Measurements from ENCODE around the gene TAF10.

TAF10 gene

GRCh38 chr11:6628526-6628925, 16.5 kb upstream of the TAF10 start:
- POLR2A ChIA-PET = interaction anchor here (1.0 kb wide), 1 partner anchor 10 kb away, joined by 3 read pairs; no protein-coding TSS in a partner anchor
- CTCF ChIA-PET = no interaction called here
- TF ChIP-seq FOXK2 (IDR thresholded peaks at IDR 0.05) (no peak), LEF1 (IDR thresholded peaks at IDR 0.05; ENCODE audit: borderline replicate concordance) (no peak), SUZ12 (IDR thresholded peaks at IDR 0.05) (no peak), ZNF384 (IDR thresholded peaks at IDR 0.05) (no peak), CTBP1 (IDR thresholded peaks at IDR 0.05; ENCODE audit: borderline replicate concordance) (no peak), NFRKB (IDR thresholded peaks at IDR 0.05) (no peak), BHLHE40 (IDR thresholded peaks at IDR 0.05; ENCODE audit: borderline replicate concordance) (no peak), PKNOX1 (IDR thresholded peaks at IDR 0.05) (no peak), SP1 (IDR thresholded peaks at IDR 0.05) (no peak)
- no peak for DNase-seq (ENCODE audit: extremely low spot score)

- no peak for TF ChIP-seq BHLHE40 (IDR thresholded peaks at IDR 0.05; ENCODE audit: borderline replicate concordance)
- no peak for TF ChIP-seq TARDBP (IDR thresholded peaks at IDR 0.05)
- TF ChIP-seq HDGF (IDR thresholded peaks at IDR 0.05; ENCODE audit: borderline replicate concordance) = no peak
- TF ChIP-seq PKNOX1 (IDR thresholded peaks at IDR 0.05) = no peak
- TF ChIP-seq ZNF384 (IDR thresholded peaks at IDR 0.05) = no peak
- no peak for TF ChIP-seq SP1 (IDR thresholded peaks at IDR 0.05)
- TF ChIP-seq CTBP1 (IDR thresholded peaks at IDR 0.05; ENCODE audit: borderline replicate concordance) = no peak
- TF ChIP-seq SUZ12 (IDR thresholded peaks at IDR 0.05) = no peak
- TF ChIP-seq ARNT (IDR thresholded peaks at IDR 0.05) = no peak
- ChIA-PET POLR2A (interaction anchor here (0.8 to 1.0 kb wide), 2 partner anchors 11 to 18 kb away, joined by 3 read pairs; no protein-coding TSS in a partner anchor), CTCF (no interaction called here)
- no peak for DNase-seq (ENCODE audit: extremely low spot score)
Measured at GRCh38 chr11:6627762-6628241, 15.8 kb upstream of the TAF10 start.

GRCh38 chr11:6626971-6627761, 15.2 kb upstream of the TAF10 start:
- POLR2A ChIA-PET = interaction anchor here (0.8 kb wide), 2 partner anchors 16 to 18 kb away, joined by 3 to 4 read pairs; no protein-coding TSS in a partner anchor
- CTCF ChIA-PET = no interaction called here
- no peak for DNase-seq (ENCODE audit: extremely low spot score)
- TF ChIP-seq PKNOX1 (IDR thresholded peaks at IDR 0.05) (no peak), LEF1 (IDR thresholded peaks at IDR 0.05; ENCODE audit: borderline replicate concordance) (no peak), TARDBP (IDR thresholded peaks at IDR 0.05) (no peak), ELF4 (IDR thresholded peaks at IDR 0.05) (no peak), FOXK2 (IDR thresholded peaks at IDR 0.05) (no peak), ARNT (IDR thresholded peaks at IDR 0.05) (no peak), BHLHE40 (IDR thresholded peaks at IDR 0.05; ENCODE audit: borderline replicate concordance) (no peak), L3MBTL2 (conservative IDR thresholded peaks at IDR 0.05) (no peak), FOXA1 (IDR thresholded peaks at IDR 0.05) (no peak), CTBP1 (IDR thresholded peaks at IDR 0.05; ENCODE audit: borderline replicate concordance) (no peak), FOXM1 (IDR thresholded peaks at IDR 0.05; ENCODE audit: borderline replicate concordance) (no peak), NFRKB (IDR thresholded peaks at IDR 0.05) (no peak), HDGF (IDR thresholded peaks at IDR 0.05; ENCODE audit: borderline replicate concordance) (no peak), SP1 (IDR thresholded peaks at IDR 0.05) (no peak), SUZ12 (IDR thresholded peaks at IDR 0.05) (no peak), ZNF384 (IDR thresholded peaks at IDR 0.05) (no peak)

GRCh38 chr11:6625832-6626420, 13.9 kb upstream of the TAF10 start:
- ChIA-PET POLR2A (interaction anchor here (2.9 kb wide), 1 partner anchor 14 kb away, joined by 10 read pairs; the partner anchor contains the start of gene TAF10), CTCF (no interaction called here)
- no peak for TF ChIP-seq ELF4 (IDR thresholded peaks at IDR 0.05)
- no peak for DNase-seq (ENCODE audit: extremely low spot score)

GRCh38 chr11:6625156-6625831, 13.3 kb upstream of the TAF10 start:
- ChIA-PET CTCF (no interaction called here), POLR2A (interaction anchor here (2.9 kb wide), 1 partner anchor 13 kb away, joined by 10 read pairs; the partner anchor contains the start of gene TAF10)
- no peak for DNase-seq (ENCODE audit: extremely low spot score)
- TF ChIP-seq L3MBTL2 (conservative IDR thresholded peaks at IDR 0.05) (no peak), BHLHE40 (IDR thresholded peaks at IDR 0.05; ENCODE audit: borderline replicate concordance) (no peak), NFRKB (IDR thresholded peaks at IDR 0.05) (no peak), ELF4 (IDR thresholded peaks at IDR 0.05) (no peak), PKNOX1 (IDR thresholded peaks at IDR 0.05) (no peak), CTBP1 (IDR thresholded peaks at IDR 0.05; ENCODE audit: borderline replicate concordance) (no peak), ZNF384 (IDR thresholded peaks at IDR 0.05) (no peak), FOXA1 (IDR thresholded peaks at IDR 0.05) (no peak), ARNT (IDR thresholded peaks at IDR 0.05) (no peak), LEF1 (IDR thresholded peaks at IDR 0.05; ENCODE audit: borderline replicate concordance) (no peak), TARDBP (IDR thresholded peaks at IDR 0.05) (no peak), FOXM1 (IDR thresholded peaks at IDR 0.05; ENCODE audit: borderline replicate concordance) (no peak), SP1 (IDR thresholded peaks at IDR 0.05) (no peak), HDGF (IDR thresholded peaks at IDR 0.05; ENCODE audit: borderline replicate concordance) (no peak), SUZ12 (IDR thresholded peaks at IDR 0.05) (no peak), FOXK2 (IDR thresholded peaks at IDR 0.05) (no peak)

All from HEK293T (cell line).